Liver (tissue), 3 donors: ENCODE data around the gene EIF4A2.

Experiments
- ATF3 ChIP-seq: IDR thresholded peaks from 2 replicates; pipeline ENCODE4 v1.6.1; 2016; ENCODE audit warnings: antibody characterized with exemption
- CTCF ChIP-seq: fragments of 150-350 bp; IDR thresholded peaks from 2 replicates; pipeline ENCODE4 v1.5.1; 2017; ENCODE audit warnings: improper control_type of control experiment, low read depth, low read length; ENCODE audit not compliant: missing input control
- GABPA ChIP-seq, 2 donors: IDR thresholded peaks in 1 of 2; conservative IDR thresholded peaks in 1 of 2; 2 replicates each; pipeline ENCODE4 v1.6.1; 2016; ENCODE audit warnings: antibody characterized with exemption in 2 of 2, mild to moderate bottlenecking in 1 of 2, moderate library complexity in 1 of 2
- JUND ChIP-seq, 2 donors: IDR thresholded peaks; 2 replicates each; pipeline ENCODE4 v1.6.1; 2016; ENCODE audit warnings: antibody characterized with exemption in 2 of 2
- MAX ChIP-seq: IDR thresholded peaks from 2 replicates; pipeline ENCODE4 v1.6.1; 2016; ENCODE audit warnings: antibody characterized with exemption
- NR2F2 ChIP-seq: IDR thresholded peaks from 2 replicates; pipeline ENCODE4 v1.6.1; 2016; ENCODE audit warnings: antibody characterized with exemption
- RAD21 ChIP-seq, 2 donors: IDR thresholded peaks; 2 replicates each; pipeline ENCODE4 v1.6.1; 2016; ENCODE audit warnings: antibody characterized with exemption in 2 of 2, mild to moderate bottlenecking in 2 of 2
- TAF1 ChIP-seq: conservative IDR thresholded peaks from 2 replicates; pipeline ENCODE4 v1.6.1; 2016; ENCODE audit warnings: antibody characterized with exemption, mild to moderate bottlenecking
- YY1 ChIP-seq: IDR thresholded peaks from 2 replicates; pipeline ENCODE4 v1.6.1; 2016; ENCODE audit warnings: antibody characterized with exemption, mild to moderate bottlenecking
- TF ChIP-seq, protein P1 (sequence below): IDR thresholded peaks from 2 replicates; pipeline ENCODE4 v1.6.1; 2016; ENCODE audit warnings: antibody characterized with exemption, mild to moderate bottlenecking
- donor health status: healthy.
- donor health status: healthy.

GRCh38 chr3:186798239-186798874 is 15.0 kb downstream of the EIF4A2 start:
- TF ChIP-seq, protein P1, sequence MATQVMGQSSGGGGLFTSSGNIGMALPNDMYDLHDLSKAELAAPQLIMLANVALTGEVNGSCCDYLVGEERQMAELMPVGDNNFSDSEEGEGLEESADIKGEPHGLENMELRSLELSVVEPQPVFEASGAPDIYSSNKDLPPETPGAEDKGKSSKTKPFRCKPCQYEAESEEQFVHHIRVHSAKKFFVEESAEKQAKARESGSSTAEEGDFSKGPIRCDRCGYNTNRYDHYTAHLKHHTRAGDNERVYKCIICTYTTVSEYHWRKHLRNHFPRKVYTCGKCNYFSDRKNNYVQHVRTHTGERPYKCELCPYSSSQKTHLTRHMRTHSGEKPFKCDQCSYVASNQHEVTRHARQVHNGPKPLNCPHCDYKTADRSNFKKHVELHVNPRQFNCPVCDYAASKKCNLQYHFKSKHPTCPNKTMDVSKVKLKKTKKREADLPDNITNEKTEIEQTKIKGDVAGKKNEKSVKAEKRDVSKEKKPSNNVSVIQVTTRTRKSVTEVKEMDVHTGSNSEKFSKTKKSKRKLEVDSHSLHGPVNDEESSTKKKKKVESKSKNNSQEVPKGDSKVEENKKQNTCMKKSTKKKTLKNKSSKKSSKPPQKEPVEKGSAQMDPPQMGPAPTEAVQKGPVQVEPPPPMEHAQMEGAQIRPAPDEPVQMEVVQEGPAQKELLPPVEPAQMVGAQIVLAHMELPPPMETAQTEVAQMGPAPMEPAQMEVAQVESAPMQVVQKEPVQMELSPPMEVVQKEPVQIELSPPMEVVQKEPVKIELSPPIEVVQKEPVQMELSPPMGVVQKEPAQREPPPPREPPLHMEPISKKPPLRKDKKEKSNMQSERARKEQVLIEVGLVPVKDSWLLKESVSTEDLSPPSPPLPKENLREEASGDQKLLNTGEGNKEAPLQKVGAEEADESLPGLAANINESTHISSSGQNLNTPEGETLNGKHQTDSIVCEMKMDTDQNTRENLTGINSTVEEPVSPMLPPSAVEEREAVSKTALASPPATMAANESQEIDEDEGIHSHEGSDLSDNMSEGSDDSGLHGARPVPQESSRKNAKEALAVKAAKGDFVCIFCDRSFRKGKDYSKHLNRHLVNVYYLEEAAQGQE = no peak
- TF ChIP-seq CTCF (no peak), ATF3 (no peak), JUND (IDR thresholded peaks at IDR 0.05) (no peak), YY1 (no peak), MAX (no peak), TAF1 (no peak), NR2F2 (no peak), GABPA (IDR thresholded peaks at IDR 0.05 in 1 of 2, conservative IDR thresholded peaks at IDR 0.05 in 1 of 2) (no peak), RAD21 (IDR thresholded peaks at IDR 0.05) (no peak)
